NCI-H1048 (cell line): ENCODE measurements around the gene TMEM169.

Experiments
- DNase-seq: peaks from one replicate; lab custom pipeline; 2025; lab: John Stamatoyannopoulos, UW

Gene TMEM169

GRCh38 chr2:216081487-216082116, at the start of gene TMEM169, which contains the start of gene PECR:
TSS of gene TMEM169 (plus strand) at chr2:216081919. CDS start at chr2:216095964, 14,045 bp downstream.
TSS of gene PECR (minus strand) at chr2:216081809. CDS start at chr2:216081741, 68 bp downstream.
- DNase-seq = peak; percentile 34

GRCh38 chr2:216031960-216032689, 49.6 kb upstream of the TMEM169 start:
- DNase-seq = no peak

- DNase-seq = no peak
Measured at GRCh38 chr2:216033403-216033802, 48.3 kb upstream of the TMEM169 start.

DNA sequence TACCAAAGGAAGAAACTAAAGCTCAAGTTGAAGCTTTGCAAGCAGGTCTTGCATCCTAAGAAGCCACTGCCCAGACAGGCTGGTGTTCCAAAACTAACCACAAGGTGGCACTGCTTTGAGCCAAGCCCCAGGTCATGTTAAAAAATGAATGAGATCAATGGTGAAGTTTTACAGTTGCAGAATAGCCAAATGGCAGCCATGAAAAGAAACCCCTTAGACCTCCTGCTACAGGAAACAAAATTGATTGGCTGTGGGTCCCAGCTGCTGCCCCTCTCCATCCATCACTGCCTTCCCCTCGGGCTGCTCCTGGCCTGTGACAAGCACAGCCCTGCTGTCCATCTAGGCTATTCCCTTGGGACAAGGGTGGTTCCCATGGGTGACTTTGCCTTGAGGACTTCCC, 47.7 kb upstream of the TMEM169 start:
- DNase-seq = no peak

GRCh38 chr2:216039918-216040317, 41.8 kb upstream of the TMEM169 start:
- no peak for DNase-seq

GRCh38 chr2:216041438-216041837, 40.3 kb upstream of the TMEM169 start:
- DNase-seq = no peak

DNA sequence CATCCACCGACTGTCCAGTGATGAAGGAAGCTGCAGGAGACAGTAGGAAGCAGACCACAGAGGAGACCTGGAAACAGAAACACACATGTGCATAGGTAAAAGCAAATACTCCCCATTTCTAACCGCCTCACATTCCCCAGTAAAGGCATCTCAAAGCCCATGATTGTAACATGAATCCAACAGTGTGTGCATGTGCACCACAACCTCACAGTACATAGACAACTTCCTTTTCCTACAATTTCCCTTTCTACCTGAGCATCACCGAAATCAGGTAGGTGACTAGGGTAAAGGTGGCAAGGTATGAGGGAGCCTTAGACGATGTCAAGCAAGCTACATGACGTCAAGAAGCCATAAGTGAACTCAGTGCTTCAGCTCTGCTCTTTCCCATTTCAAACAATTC, 37.8 kb upstream of the TMEM169 start:
- DNase-seq = no peak

DNA sequence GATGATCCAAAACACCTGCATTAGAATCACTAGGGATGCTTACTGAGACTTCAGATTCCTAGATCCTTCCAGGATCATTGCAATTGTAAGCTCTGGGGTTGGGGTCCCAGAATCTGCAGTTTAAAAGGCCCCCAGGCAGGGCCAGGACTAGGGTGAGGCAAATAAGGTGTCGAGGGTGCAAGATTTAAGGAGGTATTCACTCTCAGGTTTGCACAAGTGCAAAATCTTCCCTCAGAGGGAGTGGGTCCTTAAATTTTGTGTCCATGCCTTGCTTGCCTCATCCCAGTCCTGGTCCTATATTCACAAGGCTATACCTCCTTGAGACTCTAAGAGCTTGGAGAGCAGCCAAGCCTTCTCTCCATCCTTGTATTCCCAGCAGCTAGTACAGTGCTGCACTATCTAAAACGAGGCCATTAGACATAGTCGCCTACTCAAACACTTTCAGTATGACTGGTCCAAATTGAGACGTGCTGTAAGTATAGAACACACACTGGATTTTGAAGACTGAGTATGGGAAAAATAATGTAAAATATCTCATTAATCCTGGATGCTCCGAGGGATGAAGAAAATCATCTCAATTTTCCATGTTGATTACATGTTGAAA, 36.7 kb upstream of the TMEM169 start:
- no peak for DNase-seq

GRCh38 chr2:216047397-216047796, 34.3 kb upstream of the TMEM169 start:
- no peak for DNase-seq

- DNase-seq = no peak
Measured at GRCh38 chr2:216049452-216049851, 32.3 kb upstream of the TMEM169 start.

DNA sequence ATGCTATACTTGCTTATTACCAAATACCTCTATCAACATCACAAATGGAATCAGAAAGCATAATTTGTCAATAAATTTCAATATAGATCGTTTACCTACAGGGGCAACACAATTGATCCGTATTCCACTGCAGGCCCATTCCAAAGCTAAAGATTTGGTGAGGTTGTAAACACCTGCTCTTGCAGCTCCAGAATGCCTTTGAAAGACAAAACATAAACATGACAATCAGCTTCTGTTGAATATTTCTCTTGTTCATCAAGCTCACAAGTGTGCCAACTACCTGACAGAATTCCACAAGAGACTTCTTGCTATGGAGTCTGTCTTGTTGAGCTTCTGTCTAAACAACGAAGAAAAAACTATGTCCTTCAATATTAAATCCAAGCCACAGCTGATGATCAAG, 30.4 kb upstream of the TMEM169 start:
- DNase-seq = no peak

DNA sequence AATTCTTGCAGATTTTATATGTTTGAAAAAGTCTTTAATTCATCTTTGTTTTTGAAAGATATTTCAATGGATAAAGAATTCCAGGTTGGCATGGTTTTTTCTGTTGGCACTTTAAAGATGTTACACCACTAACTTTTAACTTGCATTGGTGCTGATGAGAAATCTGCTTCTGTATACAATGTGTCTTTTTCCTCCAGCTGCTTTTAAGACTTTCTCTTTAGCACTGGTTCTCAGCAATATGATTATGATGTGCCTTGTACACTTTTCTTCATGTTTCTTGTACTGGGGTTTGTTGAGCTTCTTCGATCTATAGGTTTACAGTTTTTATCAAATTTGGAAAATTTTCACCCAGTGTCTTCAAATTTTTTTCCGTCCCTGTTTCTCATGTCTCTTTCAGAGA, 29.3 kb upstream of the TMEM169 start:
- DNase-seq = no peak

DNA sequence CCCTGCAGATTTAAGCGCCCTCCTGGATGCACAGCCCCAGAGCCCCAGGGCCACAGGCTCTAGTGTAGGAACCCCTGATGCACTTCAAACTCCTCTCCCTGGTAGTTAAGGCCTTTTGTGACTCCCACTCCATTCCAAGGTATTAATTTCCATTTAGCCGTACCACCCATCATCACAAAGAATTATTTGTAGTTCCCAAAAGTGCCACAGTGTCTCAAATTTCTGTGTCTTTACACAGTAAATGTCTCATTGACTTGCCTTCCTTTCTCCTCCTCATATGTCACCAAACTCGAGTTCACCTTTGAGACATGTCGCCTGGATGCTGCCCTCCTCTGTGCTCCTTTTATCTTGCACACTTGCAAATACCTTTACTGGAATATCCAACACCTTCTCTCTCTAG, 26.0 kb upstream of the TMEM169 start:
- no peak for DNase-seq

DNA sequence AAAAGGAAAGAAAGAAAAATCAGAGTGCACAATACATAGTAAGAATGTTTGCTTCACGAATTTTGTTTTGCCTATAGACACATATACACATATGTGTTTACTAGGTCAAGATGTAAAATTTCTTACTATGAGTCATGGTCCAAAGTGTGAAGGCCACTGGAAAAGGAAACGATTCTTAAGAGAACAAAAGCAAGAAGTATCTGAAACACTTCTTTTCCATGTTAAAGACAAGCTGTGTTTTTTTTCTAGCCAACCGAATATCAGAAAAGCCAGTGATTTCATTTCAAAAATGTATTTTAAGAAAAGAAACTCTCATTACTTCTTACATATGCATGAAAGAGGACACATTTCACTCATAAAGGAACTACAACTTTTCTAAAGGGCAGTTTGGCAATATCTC, 25.0 kb upstream of the TMEM169 start:
- no peak for DNase-seq

GRCh38 chr2:216057688-216058193, 24.0 kb upstream of the TMEM169 start:
- no peak for DNase-seq

GRCh38 chr2:216059233-216059834, 22.4 kb upstream of the TMEM169 start:
- no peak for DNase-seq

- DNase-seq = no peak
Measured at GRCh38 chr2:216064014-216064630, 17.6 kb upstream of the TMEM169 start.

- no peak for DNase-seq
Measured at GRCh38 chr2:216064665-216065064, 17.1 kb upstream of the TMEM169 start.

DNA sequence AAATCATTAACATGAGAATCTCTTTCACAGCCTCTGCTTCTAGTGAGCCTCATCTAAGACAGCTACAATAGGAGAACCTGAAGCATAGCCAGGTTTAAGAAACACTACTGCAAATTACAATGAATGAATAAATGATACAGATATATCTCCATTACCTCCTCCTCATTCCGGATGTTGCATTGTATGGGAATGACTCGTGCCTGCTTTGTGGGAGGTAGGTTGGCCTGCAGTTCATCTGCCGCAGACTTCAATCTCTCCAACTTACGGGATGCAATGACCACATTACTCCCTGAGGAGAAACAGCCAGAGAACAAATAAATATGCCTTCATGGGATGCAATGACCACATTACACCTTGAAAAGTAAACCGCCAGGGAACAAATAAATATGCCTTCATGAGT, 15.5 kb upstream of the TMEM169 start:
- no peak for DNase-seq

- DNase-seq = no peak
Measured at GRCh38 chr2:216069028-216069427, 12.7 kb upstream of the TMEM169 start.

DNA sequence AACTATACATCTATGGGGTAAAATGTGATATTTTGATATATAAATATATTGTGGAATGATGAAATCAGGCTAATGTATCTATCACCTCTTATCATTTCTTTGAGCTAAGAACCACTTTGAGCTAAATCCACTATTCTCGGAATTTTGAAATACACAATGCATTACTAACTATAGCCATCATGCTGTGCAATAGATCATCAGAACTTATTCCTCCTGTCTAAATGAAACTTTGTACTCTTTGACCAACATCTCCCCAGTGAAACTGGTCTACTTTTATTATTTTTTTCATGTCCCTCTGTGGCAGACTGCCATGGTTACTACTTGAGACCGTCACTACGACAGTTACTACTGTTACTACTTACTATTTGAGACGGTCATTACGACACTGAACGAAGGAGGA, 11.5 kb upstream of the TMEM169 start:
- DNase-seq = no peak
